Mesenchymal stem cell (in vitro differentiated cells and primary cell): ENCODE measurements around the gene GRAP.
"Not testable (repeated sequence)": the region's sequence is repeated elsewhere in the genome, so short reads cannot be mapped to it uniquely, and the experiment has no call there.

Experiments used
- DNase-seq: peaks from one replicate; pipeline ENCODE4 v3.0.0-alpha.2; 2013
- H2AFZ ChIP-seq: one replicate; pipeline ENCODE4 v1.6.1; 2013; ENCODE audit warnings: low read depth, mild to moderate bottlenecking, control low read depth, inconsistent platforms, low read length, moderate library complexity
- H2AK5ac ChIP-seq: 2 replicates; pipeline ENCODE4 v1.6.1; 2013; ENCODE audit warnings: low read length, moderate library complexity, mild to moderate bottlenecking, inconsistent platforms; ENCODE audit not compliant: severe bottlenecking
- H2BK120ac ChIP-seq: one replicate; pipeline ENCODE4 v1.6.1; 2013; ENCODE audit warnings: low read depth, mild to moderate bottlenecking, inconsistent platforms, low read length, moderate library complexity
- H2BK12ac ChIP-seq, 2 experiments: one replicate each; pipeline ENCODE4 v1.6.1; 2013; ENCODE audit warnings: inconsistent platforms in 2 of 2, low read length in 2 of 2, mild to moderate bottlenecking in 2 of 2, moderate library complexity in 2 of 2, control low read depth in 1 of 2
- H2BK15ac ChIP-seq: one replicate; pipeline ENCODE4 v1.6.1; 2013; ENCODE audit warnings: mild to moderate bottlenecking, low read depth, inconsistent platforms; ENCODE audit not compliant: poor library complexity, severe bottlenecking
- H2BK5ac ChIP-seq: 2 replicates; pipeline ENCODE4 v1.6.1; 2013; ENCODE audit warnings: low read depth, mild to moderate bottlenecking, low read length, control low read depth, inconsistent platforms; ENCODE audit not compliant: poor library complexity, severe bottlenecking
- H3K14ac ChIP-seq, 2 experiments: one replicate each; pipeline ENCODE4 v1.6.1; 2013; ENCODE audit warnings: inconsistent platforms in 2 of 2, low read length in 2 of 2, control low read depth in 1 of 2, mild to moderate bottlenecking in 1 of 2, moderate library complexity in 1 of 2
- H3K18ac ChIP-seq, 2 experiments: one replicate each; pipeline ENCODE4 v1.6.1; 2013; ENCODE audit warnings: inconsistent platforms in 2 of 2, low read length in 2 of 2, control low read depth in 1 of 2, low read depth in 1 of 2, mild to moderate bottlenecking in 1 of 2
- H3K23ac ChIP-seq, 2 experiments: one replicate each; pipeline ENCODE4 v1.6.1; 2013; ENCODE audit warnings: inconsistent platforms in 2 of 2, low read length in 2 of 2, mild to moderate bottlenecking in 2 of 2, moderate library complexity in 2 of 2, control low read depth in 1 of 2
- H3K27ac ChIP-seq: 2 replicates; pipeline ENCODE4 v1.5.1; 2013; ENCODE audit warnings: mild to moderate bottlenecking, moderate library complexity, low read length, control low read depth, inconsistent platforms; ENCODE audit not compliant: poor library complexity, severe bottlenecking
- H3K27me3 ChIP-seq, 2 experiments: 2 replicates each; pipeline versions ENCODE4 v1.6.1 to v1.7.0; 2013; ENCODE audit warnings: low read length in 2 of 2, mild to moderate bottlenecking in 2 of 2, moderate library complexity in 2 of 2, control low read depth in 1 of 2, inconsistent platforms in 1 of 2; ENCODE audit not compliant: control insufficient read depth in 1 of 2, insufficient read depth in 1 of 2
- H3K36me3 ChIP-seq, 2 experiments: 2 replicates each; pipeline versions ENCODE4 v1.6.1 to v1.7.0; 2013; ENCODE audit warnings: low read length in 2 of 2, control low read depth in 1 of 2, inconsistent platforms in 1 of 2, low read depth in 1 of 2, mild to moderate bottlenecking in 1 of 2; ENCODE audit not compliant: insufficient read depth in 2 of 2, control insufficient read depth in 1 of 2
- H3K4ac ChIP-seq, 2 experiments: one replicate each; pipeline ENCODE4 v1.6.1; 2013; ENCODE audit warnings: inconsistent platforms in 2 of 2, low read length in 2 of 2, mild to moderate bottlenecking in 2 of 2, moderate library complexity in 2 of 2, control low read depth in 1 of 2, low read depth in 1 of 2
- H3K4me1 ChIP-seq: 2 replicates; pipeline ENCODE4 v1.6.1; 2013; ENCODE audit warnings: low read depth, low read length, control low read depth; ENCODE audit not compliant: control insufficient read depth, insufficient read depth
- H3K4me2 ChIP-seq: 2 replicates; pipeline ENCODE4 v1.6.1; 2013; ENCODE audit warnings: low read length, mild to moderate bottlenecking, inconsistent platforms; ENCODE audit not compliant: poor library complexity, severe bottlenecking
- H3K4me3 ChIP-seq, 2 experiments: 2 replicates each; pipeline versions ENCODE4 v1.5.1 to v1.7.0; 2013; ENCODE audit warnings: low read length in 2 of 2, mild to moderate bottlenecking in 2 of 2, control low read depth in 1 of 2, low read depth in 1 of 2; ENCODE audit not compliant: insufficient read depth in 1 of 2
- H3K79me1 ChIP-seq: replicated peaks from 2 replicates; pipeline ENCODE4 v1.6.1; 2013; ENCODE audit warnings: mild to moderate bottlenecking, control low read depth, low read length, inconsistent platforms; ENCODE audit not compliant: poor library complexity, severe bottlenecking
- H3K9ac ChIP-seq: 2 replicates; pipeline ENCODE4 v1.7.0; 2013; ENCODE audit warnings: mild to moderate bottlenecking, low read length, moderate library complexity
- H3K9me3 ChIP-seq: 2 replicates; pipeline ENCODE4 v1.7.0; 2013; ENCODE audit warnings: mild to moderate bottlenecking, low read length; ENCODE audit not compliant: control insufficient read depth
- H4K8ac ChIP-seq: one replicate; pipeline ENCODE4 v1.6.1; 2013; ENCODE audit warnings: inconsistent platforms, mild to moderate bottlenecking, low read length, moderate library complexity
- H4K91ac ChIP-seq: one replicate; pipeline ENCODE4 v1.6.1; 2013; ENCODE audit warnings: mild to moderate bottlenecking, low read length, inconsistent platforms
- WGBS: methylation state at CpG from one replicate; pipeline ENCODE4 v1.1.7; 2013; ENCODE audit warnings: mixed read lengths; 5-methylcytosine and 5-hydroxymethylcytosine counted together

The GRAP gene

GRCh38 chr17:19090058-19090772 is 43.5 kb upstream of the GRAP start:
- H3K4me2 ChIP-seq, H4K91ac ChIP-seq, H3K18ac ChIP-seq, H3K4me1 ChIP-seq, H2AK5ac ChIP-seq, H2BK15ac ChIP-seq, H3K9ac ChIP-seq, H2BK5ac ChIP-seq, H3K14ac ChIP-seq, H3K4me3 ChIP-seq, H3K9me3 ChIP-seq, H4K8ac ChIP-seq, H3K27ac ChIP-seq, H3K4ac ChIP-seq, H3K27me3 ChIP-seq, H3K79me1 ChIP-seq, H2AFZ ChIP-seq, H2BK120ac ChIP-seq, DNase-seq, H3K23ac ChIP-seq, H3K36me3 ChIP-seq, H2BK12ac ChIP-seq: not testable (repeated sequence)
- WGBS: no CpG with 5 or more reads among the region's 13 CpGs

GRCh38 chr17:19088804-19089685 is 42.3 kb upstream of the GRAP start:
- H2BK12ac ChIP-seq, H2BK5ac ChIP-seq, H3K4ac ChIP-seq, DNase-seq, H3K79me1 ChIP-seq, H3K27ac ChIP-seq, H3K18ac ChIP-seq, H3K4me1 ChIP-seq, H2AFZ ChIP-seq, H3K23ac ChIP-seq, H2AK5ac ChIP-seq, H3K36me3 ChIP-seq, H2BK15ac ChIP-seq, H3K14ac ChIP-seq, H4K91ac ChIP-seq, H3K4me2 ChIP-seq, H3K9me3 ChIP-seq, H4K8ac ChIP-seq, H3K27me3 ChIP-seq, H2BK120ac ChIP-seq, H3K4me3 ChIP-seq, H3K9ac ChIP-seq: not testable (repeated sequence)
- no CpG with 5 or more reads among the region's 77 CpGs for WGBS

- not testable (repeated sequence) for H4K91ac ChIP-seq, H3K27ac ChIP-seq, H3K27me3 ChIP-seq, H3K14ac ChIP-seq, H3K18ac ChIP-seq, H4K8ac ChIP-seq, H2AFZ ChIP-seq, H2BK12ac ChIP-seq, H2BK5ac ChIP-seq, DNase-seq, H3K4me3 ChIP-seq, H3K9me3 ChIP-seq, H3K36me3 ChIP-seq, H3K23ac ChIP-seq, H2BK120ac ChIP-seq, H3K79me1 ChIP-seq, H3K4me2 ChIP-seq, H3K9ac ChIP-seq, H3K4me1 ChIP-seq, H2BK15ac ChIP-seq, H3K4ac ChIP-seq, H2AK5ac ChIP-seq
- no CpG with 5 or more reads among the region's 3 CpGs for WGBS
Observed at GRCh38 chr17:19077386-19077785, 30.6 kb upstream of the GRAP start.

- not testable (repeated sequence) for H4K91ac ChIP-seq, H3K27ac ChIP-seq, H3K36me3 ChIP-seq, H2BK12ac ChIP-seq, H2AFZ ChIP-seq, H3K4ac ChIP-seq, H3K4me1 ChIP-seq, H3K4me2 ChIP-seq, H3K23ac ChIP-seq, H3K4me3 ChIP-seq, H3K9me3 ChIP-seq, H3K9ac ChIP-seq, H3K14ac ChIP-seq, H2BK15ac ChIP-seq, H2BK120ac ChIP-seq, H2AK5ac ChIP-seq, H3K27me3 ChIP-seq, DNase-seq, H2BK5ac ChIP-seq, H4K8ac ChIP-seq, H3K79me1 ChIP-seq
- H3K18ac ChIP-seq: peak overlapping the region in 1 of 2 experiments; percentile 40
- no CpG with 5 or more reads among the region's 31 CpGs for WGBS
Observed at GRCh38 chr17:19076398-19077192, 29.8 kb upstream of the GRAP start.
